PC-9 (cell line): ENCODE results near the gene SNX2. TPM values are rescaled to one million over a fixed set of nuclear protein-coding genes. Genes with fewer than 3 reads are reported as not detected.

Experiments used
- BruUV-seq: library from RNA; stranded (reverse); fragments of 400-500 nt; replicated peaks from 2 replicates; lab custom pipeline; 2021; lab: Mats Ljungman, UMichigan
- CTCF ChIA-PET: fragments of 300-600 bp; sonication (Branson Sonifier 250); formaldehyde crosslinking; loops from one replicate; lab custom pipeline; 2022; ENCODE audit warnings: antibody characterized with exemption; lab: Charles Lee
- POLR2A ChIA-PET: fragments of 300-600 bp; sonication (Branson Sonifier 250); formaldehyde crosslinking; loops from one replicate; lab custom pipeline; 2022; ENCODE audit warnings: antibody characterized with exemption; ENCODE audit not compliant: unreplicated experiment; lab: Charles Lee
- DNase-seq, 2 experiments: peaks; one replicate each; pipeline versions ENCODE4 v3.0.0 to v3.0.0-alpha.2; 2015 to 2022; ENCODE audit warnings: mixed read lengths in 1 of 2
- H2AFZ ChIP-seq: fragments of 200-600 bp; sonication (generic); 2 replicates; pipeline ENCODE4 v1.8.1; 2017; ENCODE audit warnings: antibody characterized with exemption
- H3F3A ChIP-seq: fragments of 200-600 bp; sonication (generic); 2 replicates; pipeline ENCODE4 v1.8.1; 2017; ENCODE audit warnings: antibody characterized with exemption, mild to moderate bottlenecking, low read depth; ENCODE audit not compliant: insufficient read depth
- H3K27ac ChIP-seq: fragments of 200-600 bp; sonication (generic); 2 replicates; pipeline ENCODE4 v1.6.1; 2016; ENCODE audit warnings: mixed run types
- H3K27me3 ChIP-seq: fragments of 200-600 bp; sonication (generic); 2 replicates; pipeline ENCODE4 v1.6.1; 2016; ENCODE audit warnings: low read depth, mixed run types; ENCODE audit not compliant: insufficient read depth
- H3K36me3 ChIP-seq: fragments of 200-600 bp; sonication (generic); 2 replicates; pipeline ENCODE4 v1.6.1; 2016; ENCODE audit warnings: low read depth, mixed run types
- H3K4me1 ChIP-seq: fragments of 200-600 bp; sonication (generic); replicated peaks from 2 replicates; pipeline ENCODE4 v1.6.1; 2016; ENCODE audit warnings: mixed run types; ENCODE audit not compliant: insufficient read depth
- H3K4me2 ChIP-seq: fragments of 200-600 bp; sonication (generic); 2 replicates; pipeline ENCODE4 v1.6.1; 2017; ENCODE audit warnings: mixed run types
- H3K4me3 ChIP-seq: fragments of 200-600 bp; sonication (generic); 2 replicates; pipeline ENCODE4 v1.6.1; 2016; ENCODE audit warnings: mixed run types
- H3K79me2 ChIP-seq: fragments of 200-600 bp; sonication (generic); 2 replicates; pipeline ENCODE4 v1.6.1; 2017; ENCODE audit warnings: low read depth, mixed run types
- H3K9me2 ChIP-seq: fragments of 200-600 bp; sonication (generic); 2 replicates; pipeline ENCODE4 v1.8.1; 2017; ENCODE audit warnings: mild to moderate bottlenecking; ENCODE audit not compliant: insufficient read depth
- H3K9me3 ChIP-seq: fragments of 200-600 bp; sonication (generic); 2 replicates; pipeline ENCODE4 v1.8.1; 2016; ENCODE audit warnings: low read depth; ENCODE audit not compliant: insufficient read depth
- H4K20me1 ChIP-seq: fragments of 200-600 bp; sonication (generic); 2 replicates; pipeline ENCODE4 v1.8.1; 2017; ENCODE audit not compliant: insufficient read depth
- CTCF ChIP-seq: fragments of 200-600 bp; sonication (generic); conservative IDR thresholded peaks from 2 replicates; pipeline ENCODE4 v1.6.1; 2017; ENCODE audit warnings: mixed run types, antibody characterized with exemption, mild to moderate bottlenecking, moderate library complexity
- EZH2 ChIP-seq: fragments of 200-600 bp; sonication (generic); IDR thresholded peaks from 2 replicates; pipeline ENCODE4 v1.8.0; 2017; ENCODE audit warnings: antibody characterized with exemption, low read depth
- intact Hi-C: fragments of 100-400 bp; cut with micrococcal nuclease; formaldehyde crosslinking; loops from one replicate; pipeline ENCODE4 v1.10.0; 2022; ENCODE audit not compliant: unreplicated experiment
- total RNA-seq: library from RNA; stranded (reverse); gene quantifications from 2 replicates; pipeline ENCODE4 v1.2.3, GENCODE V29; 2021

The SNX2 gene
- total RNA-seq, 1 experiment from 2014 or later, result 42.4 TPM

DNA sequence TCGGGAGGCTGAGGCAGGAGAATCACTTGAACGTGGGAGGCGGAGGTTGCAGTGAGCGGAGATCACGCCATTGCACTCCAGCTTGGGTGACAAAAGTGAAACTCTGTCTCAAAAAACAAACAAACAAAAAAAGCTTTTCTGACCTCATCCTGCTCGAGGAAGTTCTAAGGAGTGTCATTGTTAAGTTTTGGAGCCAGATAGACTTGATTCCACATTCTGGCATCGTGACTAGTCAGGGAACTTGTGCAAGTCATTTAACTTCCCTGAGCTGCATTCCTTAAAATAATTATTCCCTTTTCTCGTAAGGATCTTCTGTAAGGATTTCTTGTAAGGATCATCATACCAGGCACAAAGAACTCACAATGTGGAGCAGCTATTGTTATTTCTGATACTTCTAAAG lies 96.8 kb downstream of the SNX2 start:
- H3K4me1 ChIP-seq, result no peaks in the 10 kb centered on the region
- CTCF ChIA-PET, result no interaction called here
- DNase-seq, result peak in 1 of 2 experiments; percentile 57
- no peak overlapping the region for H2AFZ ChIP-seq
- peaks cover 8% of the 10 kb centered on the region; the same call in 1 of the 2 replicates for H3K79me2 ChIP-seq
- no peaks in the 10 kb centered on the region; the same call in 1 of the 2 replicates for H3F3A ChIP-seq
- BruUV-seq, result no TSS peak
- intact Hi-C loops, result no loop called here
- TF ChIP-seq EZH2 (no peak), CTCF (no peak)
- POLR2A ChIA-PET, result no interaction called here
- H3K9me3 ChIP-seq, result no peaks in the 10 kb centered on the region
- H3K4me2 ChIP-seq, result no peak overlapping the region
- H4K20me1 ChIP-seq, result no peaks in the 10 kb centered on the region
- no peaks in the 10 kb centered on the region for H3K27me3 ChIP-seq
- H3K9me2 ChIP-seq, result no peaks in the 10 kb centered on the region
- 0 out of 2 replicates have a peak, but pooled peaks cover 2% of the 10 kb centered on the region for H3K36me3 ChIP-seq
- H3K27ac ChIP-seq, result no peak overlapping the region
- H3K4me3 ChIP-seq, result no peak overlapping the region

DNA sequence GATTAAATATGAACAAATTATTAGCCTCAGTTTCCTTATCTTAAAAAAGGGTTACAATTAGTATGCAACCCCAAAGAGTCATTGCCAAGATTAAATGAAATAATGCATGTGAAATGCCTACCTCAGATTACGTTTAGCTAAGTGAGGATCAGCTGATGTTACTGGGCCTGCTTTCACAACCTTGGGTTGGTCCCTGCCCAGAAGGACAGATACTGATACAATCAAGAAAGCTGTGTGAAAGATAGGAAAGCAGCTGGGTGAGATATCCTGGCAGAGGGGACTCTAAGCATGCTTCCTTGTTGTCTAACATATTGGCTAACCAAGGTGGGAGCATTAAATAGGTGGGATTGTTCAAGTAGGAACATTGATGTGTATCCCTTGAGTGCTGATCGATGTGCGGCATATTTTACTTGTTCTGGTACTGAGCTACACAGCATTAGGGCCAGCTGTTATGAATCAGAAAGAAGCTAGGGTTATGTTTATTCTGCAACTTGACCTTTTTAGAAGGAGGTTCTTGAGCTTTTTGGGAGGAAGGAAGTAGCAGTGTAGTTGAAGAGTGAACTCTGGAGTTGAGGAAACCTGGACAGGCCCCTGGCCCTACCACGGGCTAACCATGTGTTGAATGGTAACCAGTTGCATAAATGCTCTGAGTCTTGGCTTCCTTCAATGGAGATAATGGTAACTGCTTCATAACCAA lies 99.4 kb downstream of the SNX2 start:
- BruUV-seq, result no TSS peak
- intact Hi-C loops, result no loop called here
- H3K36me3 ChIP-seq, result no peaks in the 10 kb centered on the region
- H3K4me2 ChIP-seq, result no peak overlapping the region
- CTCF ChIA-PET, result no interaction called here
- H3F3A ChIP-seq, result no peaks in the 10 kb centered on the region; the same call in 1 of the 2 replicates
- POLR2A ChIA-PET, result no interaction called here
- no peaks in the 10 kb centered on the region for H3K9me3 ChIP-seq
- no peak overlapping the region for H3K4me3 ChIP-seq
- no peak for DNase-seq
- no peaks in the 10 kb centered on the region for H3K4me1 ChIP-seq
- H3K27me3 ChIP-seq, result no peaks in the 10 kb centered on the region
- H3K27ac ChIP-seq, result no peak overlapping the region
- no peak overlapping the region for H2AFZ ChIP-seq
- H3K79me2 ChIP-seq, result peaks cover 8% of the 10 kb centered on the region; the same call in 1 of the 2 replicates
- no peaks in the 10 kb centered on the region for H3K9me2 ChIP-seq
- H4K20me1 ChIP-seq, result no peaks in the 10 kb centered on the region
- TF ChIP-seq CTCF (no peak), EZH2 (no peak)

GRCh38 chr5:122877518-122877917 lies 102.6 kb downstream of the SNX2 start:
- Histone ChIP-seq H4K20me1 (peaks cover 5% of the 10 kb centered on the region; the same call in 1 of the 2 replicates), H2AFZ (no peak overlapping the region), H3K9me3 (no peaks in the 10 kb centered on the region), H3K4me2 (no peak overlapping the region), H3K79me2 (peaks cover 8% of the 10 kb centered on the region; the same call in 1 of the 2 replicates), H3K4me1 (no peaks in the 10 kb centered on the region), H3K36me3 (no peaks in the 10 kb centered on the region), H3K4me3 (no peak overlapping the region), H3F3A (no peaks in the 10 kb centered on the region), H3K27ac (no peak overlapping the region), H3K27me3 (no peaks in the 10 kb centered on the region), H3K9me2 (no peaks in the 10 kb centered on the region)
- DNase-seq, result no peak
- no peak for TF ChIP-seq EZH2
- TF ChIP-seq CTCF, result no peak
- POLR2A ChIA-PET, result no interaction called here
- CTCF ChIA-PET, result interaction anchor here (0.6 kb wide), 1 partner anchor 38 kb away, joined by 5 read pairs; no protein-coding TSS in a partner anchor
- intact Hi-C loops, result no loop called here
- BruUV-seq, result no TSS peak
